Mesendoderm (in vitro differentiated cells): ENCODE data around the gene MYO18B. TPM values are rescaled to one million over a fixed set of nuclear protein-coding genes. Genes with fewer than 3 reads are reported as not detected.

ENCODE experiments used
- DNase-seq: peaks from one replicate; pipeline ENCODE4 v3.0.0; 2013
- H2AK5ac ChIP-seq: 2 replicates; pipeline ENCODE4 v1.6.1; 2013; ENCODE audit warnings: low read length, inconsistent platforms
- H2BK120ac ChIP-seq: 2 replicates; pipeline ENCODE4 v1.6.1; 2013; ENCODE audit warnings: low read depth, mild to moderate bottlenecking, low read length, moderate library complexity, mixed read lengths
- H2BK15ac ChIP-seq: replicated peaks from 2 replicates; pipeline ENCODE4 v1.6.1; 2013; ENCODE audit warnings: low read depth, mild to moderate bottlenecking, moderate library complexity
- H2BK5ac ChIP-seq: 2 replicates; pipeline ENCODE4 v1.6.1; 2013; ENCODE audit warnings: low read length, inconsistent platforms
- H3K18ac ChIP-seq: 2 replicates; pipeline ENCODE4 v1.6.1; 2013; ENCODE audit warnings: mild to moderate bottlenecking, low read length, mixed read lengths
- H3K23ac ChIP-seq: one replicate; pipeline ENCODE4 v1.6.1; 2013; ENCODE audit warnings: low read length
- H3K27ac ChIP-seq: 2 replicates; pipeline ENCODE4 v1.5.1; 2013; ENCODE audit warnings: low read depth, mild to moderate bottlenecking, inconsistent platforms, low read length, moderate library complexity
- H3K27me3 ChIP-seq: 2 replicates; pipeline ENCODE4 v1.6.1; 2013; ENCODE audit warnings: low read length, control low read depth, mild to moderate bottlenecking, inconsistent platforms; ENCODE audit not compliant: insufficient read depth, poor library complexity
- H3K36me3 ChIP-seq: 2 replicates; pipeline ENCODE4 v1.6.1; 2013; ENCODE audit warnings: low read length, inconsistent platforms; ENCODE audit not compliant: control insufficient read depth, insufficient read depth
- H3K4ac ChIP-seq: one replicate; pipeline ENCODE4 v1.6.1; 2013; ENCODE audit warnings: low read depth, mild to moderate bottlenecking, low read length, moderate library complexity
- H3K4me1 ChIP-seq: 2 replicates; pipeline ENCODE4 v1.6.1; 2013; ENCODE audit warnings: low read depth, low read length, inconsistent platforms; ENCODE audit not compliant: control insufficient read depth
- H3K4me2 ChIP-seq: 2 replicates; pipeline ENCODE4 v1.6.1; 2013; ENCODE audit warnings: low read length
- H3K4me3 ChIP-seq: 2 replicates; pipeline ENCODE4 v1.5.1; 2013; ENCODE audit warnings: mild to moderate bottlenecking, low read length
- H3K56ac ChIP-seq: one replicate; pipeline ENCODE4 v1.6.1; 2013; ENCODE audit warnings: low read length
- H3K79me1 ChIP-seq: 2 replicates; pipeline ENCODE4 v1.6.1; 2013; ENCODE audit warnings: low read length, inconsistent platforms
- H3K79me2 ChIP-seq: 2 replicates; pipeline ENCODE4 v1.6.1; 2013; ENCODE audit warnings: mild to moderate bottlenecking, low read length; ENCODE audit not compliant: control insufficient read depth, insufficient read depth
- H3K9ac ChIP-seq: 2 replicates; pipeline ENCODE4 v1.6.1; 2013; ENCODE audit warnings: low read length, inconsistent platforms
- H4K5ac ChIP-seq: one replicate; pipeline ENCODE4 v1.6.1; 2013; ENCODE audit warnings: low read length
- H4K8ac ChIP-seq: one replicate; pipeline ENCODE4 v1.6.1; 2013; ENCODE audit warnings: low read depth, mild to moderate bottlenecking, control low read depth, low read length, moderate library complexity
- WGBS: extraction: QIAGEN DNeasy Blood & Tissue Kit; methylation state at CpG from one replicate; pipeline ENCODE4 v1.1.7; 2013; ENCODE audit warnings: low lambda C conversion rate, missing lambda C conversion rate; ENCODE audit not compliant: insufficient coverage; ENCODE audit errors: extremely low coverage; 5-methylcytosine and 5-hydroxymethylcytosine counted together
- polyA plus RNA-seq, 2 experiments: library from polyadenylated mRNA; stranded (reverse); fragments of 200-250 nt; gene quantifications; one replicate each; pipeline ENCODE4 v1.2.3, GENCODE V29; 2013

The MYO18B gene, protein sequence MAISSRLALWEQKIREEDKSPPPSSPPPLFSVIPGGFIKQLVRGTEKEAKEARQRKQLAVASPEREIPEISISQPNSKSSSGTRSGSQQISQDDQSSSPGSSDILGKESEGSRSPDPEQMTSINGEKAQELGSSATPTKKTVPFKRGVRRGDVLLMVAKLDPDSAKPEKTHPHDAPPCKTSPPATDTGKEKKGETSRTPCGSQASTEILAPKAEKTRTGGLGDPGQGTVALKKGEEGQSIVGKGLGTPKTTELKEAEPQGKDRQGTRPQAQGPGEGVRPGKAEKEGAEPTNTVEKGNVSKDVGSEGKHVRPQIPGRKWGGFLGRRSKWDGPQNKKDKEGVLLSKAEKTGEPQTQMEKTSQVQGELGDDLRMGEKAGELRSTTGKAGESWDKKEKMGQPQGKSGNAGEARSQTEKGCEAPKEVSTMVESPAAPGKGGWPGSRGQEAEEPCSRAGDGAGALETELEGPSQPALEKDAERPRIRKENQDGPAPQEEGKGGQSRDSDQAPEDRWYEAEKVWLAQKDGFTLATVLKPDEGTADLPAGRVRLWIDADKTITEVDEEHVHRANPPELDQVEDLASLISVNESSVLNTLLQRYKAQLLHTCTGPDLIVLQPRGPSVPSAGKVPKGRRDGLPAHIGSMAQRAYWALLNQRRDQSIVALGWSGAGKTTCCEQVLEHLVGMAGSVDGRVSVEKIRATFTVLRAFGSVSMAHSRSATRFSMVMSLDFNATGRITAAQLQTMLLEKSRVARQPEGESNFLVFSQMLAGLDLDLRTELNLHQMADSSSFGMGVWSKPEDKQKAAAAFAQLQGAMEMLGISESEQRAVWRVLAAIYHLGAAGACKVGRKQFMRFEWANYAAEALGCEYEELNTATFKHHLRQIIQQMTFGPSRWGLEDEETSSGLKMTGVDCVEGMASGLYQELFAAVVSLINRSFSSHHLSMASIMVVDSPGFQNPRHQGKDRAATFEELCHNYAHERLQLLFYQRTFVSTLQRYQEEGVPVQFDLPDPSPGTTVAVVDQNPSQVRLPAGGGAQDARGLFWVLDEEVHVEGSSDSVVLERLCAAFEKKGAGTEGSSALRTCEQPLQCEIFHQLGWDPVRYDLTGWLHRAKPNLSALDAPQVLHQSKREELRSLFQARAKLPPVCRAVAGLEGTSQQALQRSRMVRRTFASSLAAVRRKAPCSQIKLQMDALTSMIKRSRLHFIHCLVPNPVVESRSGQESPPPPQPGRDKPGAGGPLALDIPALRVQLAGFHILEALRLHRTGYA (N-terminal part only)
- 0.18 TPM for polyA plus RNA-seq (2013, experiment 1 of 2)
- polyA plus RNA-seq (2013, experiment 2 of 2), result 0.13 TPM

DNA sequence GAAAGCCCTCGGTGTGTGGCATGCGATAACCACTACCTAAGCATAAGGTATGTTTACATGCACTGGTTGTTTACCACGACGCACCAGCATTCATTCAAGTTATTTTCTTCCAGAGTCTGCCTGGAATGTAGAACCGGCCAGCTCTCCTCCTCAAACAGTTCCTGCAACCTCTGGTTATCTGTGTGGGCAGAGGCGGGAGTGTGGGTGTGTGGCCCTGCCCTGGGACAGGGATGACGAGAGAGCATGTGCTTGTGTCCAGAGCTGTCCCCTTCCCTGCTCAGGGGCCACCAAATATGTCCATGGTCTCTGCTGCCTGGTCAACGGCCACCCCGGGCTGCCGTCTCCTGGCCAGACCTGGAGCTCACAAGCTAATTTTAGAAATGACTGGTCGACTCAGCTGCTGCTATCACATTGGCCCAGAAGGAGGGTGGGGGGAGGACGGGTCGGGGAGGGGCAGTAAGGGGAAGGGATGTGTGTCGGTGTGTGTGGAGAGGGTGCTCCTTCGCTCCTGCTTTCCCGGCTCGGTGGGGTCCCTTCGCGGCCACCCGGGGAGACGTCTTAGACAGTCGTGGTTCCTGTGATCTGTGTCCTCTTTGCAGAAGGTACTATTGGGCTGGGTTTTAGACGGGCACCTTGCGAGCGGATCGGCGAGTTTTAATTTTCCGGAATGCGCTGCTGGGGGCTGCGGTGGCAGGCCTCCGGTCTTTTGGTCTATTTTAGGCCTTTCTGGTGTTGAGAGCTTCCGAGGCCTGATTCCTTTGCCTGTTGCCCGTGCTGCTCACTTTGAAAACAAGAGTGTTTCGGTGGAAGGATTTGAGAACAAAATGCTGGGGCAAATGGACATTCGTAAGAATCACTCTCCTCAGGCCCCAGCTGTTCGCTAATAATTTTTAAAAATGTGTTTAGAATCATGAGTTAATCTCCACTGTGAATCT is at the start of gene MYO18B:
MYO18B (plus strand) TSS at position 497 of the 935 bp plus-strand sequence. CDS start 18,905 bp downstream, outside the sequence.
- Histone ChIP-seq H3K4me2 (no peak within 1 kb of the TSS), H3K9ac (no peak within 1 kb of the TSS), H3K4me1 (no peaks in the 10 kb centered on the region), H3K36me3 (no peaks in the 10 kb centered on the region), H4K5ac (no peak within 1 kb of the TSS), H3K27ac (no peak within 1 kb of the TSS), H2BK120ac (no peak within 1 kb of the TSS), H3K56ac (peak within 1 kb of the TSS; percentile 42), H2BK15ac (no peak within 1 kb of the TSS), H3K27me3 (no peaks in the 10 kb centered on the region), H2BK5ac (no peak within 1 kb of the TSS), H4K8ac (no peak within 1 kb of the TSS), H2AK5ac (no peak within 1 kb of the TSS), H3K18ac (no peak within 1 kb of the TSS), H3K79me1 (no peaks in the 10 kb centered on the region), H3K4me3 (no peak within 1 kb of the TSS), H3K23ac (no peak within 1 kb of the TSS), H3K4ac (no peak within 1 kb of the TSS), H3K79me2 (no peaks in the 10 kb centered on the region)
- WGBS, result no CpG with 5 or more reads among the region's 36 CpGs
- peak; percentile 16 for DNase-seq

DNA sequence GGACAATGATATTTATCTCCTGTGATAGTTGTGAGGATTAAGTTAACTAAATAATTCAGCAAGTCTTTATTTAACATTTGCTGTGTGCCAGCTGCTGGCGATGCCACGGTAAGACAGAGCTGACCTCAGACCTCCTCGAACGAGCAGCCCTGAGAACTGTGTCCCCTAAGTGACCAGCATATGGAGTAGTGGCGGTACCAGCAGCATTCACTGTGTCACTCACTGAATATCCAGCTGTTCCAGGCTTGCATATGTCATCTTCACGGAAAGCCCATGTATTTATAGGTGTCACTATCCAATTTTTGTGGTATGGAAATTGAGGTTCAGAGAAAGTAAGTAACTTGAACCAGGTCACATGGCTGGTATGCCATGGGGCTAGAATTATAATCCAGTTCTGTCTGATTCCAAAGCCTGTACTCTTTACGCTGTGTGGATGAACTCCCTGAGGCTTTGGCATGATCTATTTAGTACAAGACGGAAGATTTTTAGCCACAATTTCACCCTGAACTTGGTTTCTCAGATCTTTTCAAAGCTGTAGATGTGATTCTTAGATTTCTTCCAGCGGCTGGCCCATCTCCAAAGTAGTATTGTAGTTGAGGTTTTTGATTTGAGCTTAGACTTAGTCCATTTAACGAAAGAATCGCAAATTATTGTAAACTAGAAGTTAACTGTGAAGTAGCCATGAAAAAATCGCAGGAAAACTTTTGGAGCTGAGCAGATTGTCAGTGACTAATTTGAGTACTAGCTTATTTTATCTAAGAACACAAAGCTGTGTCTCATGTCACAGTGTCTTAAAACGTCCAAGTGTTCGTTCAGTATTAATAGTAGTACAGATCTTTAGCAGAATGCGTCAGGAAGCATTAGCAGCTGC is 49.4 kb upstream of the MYO18B start:
- Histone ChIP-seq H2BK120ac (no peak overlapping the region), H3K4me1 (no peaks in the 10 kb centered on the region), H3K4me2 (no peak overlapping the region), H2BK5ac (no peak overlapping the region), H3K18ac (no peak overlapping the region), H3K9ac (no peak overlapping the region), H2BK15ac (no peak overlapping the region), H3K23ac (no peak overlapping the region), H3K79me1 (no peaks in the 10 kb centered on the region), H2AK5ac (no peak overlapping the region), H3K27ac (no peak overlapping the region), H4K5ac (no peak overlapping the region), H3K36me3 (no peaks in the 10 kb centered on the region), H3K4me3 (no peak overlapping the region), H3K27me3 (no peaks in the 10 kb centered on the region), H4K8ac (no peak overlapping the region), H3K4ac (no peak overlapping the region), H3K79me2 (no peaks in the 10 kb centered on the region), H3K56ac (no peak overlapping the region)
- no CpG with 5 or more reads among the region's 15 CpGs for whole genome bisulfite sequencing
- DNase-seq, result no peak

DNA sequence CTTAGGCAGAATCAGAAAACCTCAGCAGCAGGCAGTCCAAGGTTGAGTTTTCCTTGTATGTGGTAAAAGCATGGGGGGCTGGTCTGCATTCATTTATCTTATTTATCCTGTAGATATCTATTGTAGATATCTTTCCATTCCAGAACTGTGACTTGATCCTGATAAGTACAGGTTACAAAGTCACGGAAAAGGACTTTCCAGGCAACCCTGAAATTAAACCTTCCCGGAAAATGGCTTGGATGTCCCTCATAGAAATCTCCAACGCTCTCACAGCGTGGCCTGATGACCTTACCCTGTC is 48.8 kb upstream of the MYO18B start:
- Histone ChIP-seq H3K79me2 (no peaks in the 10 kb centered on the region), H3K36me3 (no peaks in the 10 kb centered on the region), H4K8ac (no peak overlapping the region), H3K56ac (no peak overlapping the region), H3K9ac (no peak overlapping the region), H3K27ac (no peak overlapping the region), H2AK5ac (no peak overlapping the region), H3K4me3 (no peak overlapping the region), H2BK120ac (no peak overlapping the region), H3K79me1 (no peaks in the 10 kb centered on the region), H3K27me3 (no peaks in the 10 kb centered on the region), H3K18ac (no peak overlapping the region), H3K4ac (no peak overlapping the region), H3K4me2 (no peak overlapping the region), H4K5ac (no peak overlapping the region), H2BK15ac (no peak overlapping the region), H2BK5ac (no peak overlapping the region), H3K4me1 (no peaks in the 10 kb centered on the region), H3K23ac (no peak overlapping the region)
- WGBS, result no CpG with 5 or more reads among the region's 4 CpGs
- DNase-seq, result no peak

DNA sequence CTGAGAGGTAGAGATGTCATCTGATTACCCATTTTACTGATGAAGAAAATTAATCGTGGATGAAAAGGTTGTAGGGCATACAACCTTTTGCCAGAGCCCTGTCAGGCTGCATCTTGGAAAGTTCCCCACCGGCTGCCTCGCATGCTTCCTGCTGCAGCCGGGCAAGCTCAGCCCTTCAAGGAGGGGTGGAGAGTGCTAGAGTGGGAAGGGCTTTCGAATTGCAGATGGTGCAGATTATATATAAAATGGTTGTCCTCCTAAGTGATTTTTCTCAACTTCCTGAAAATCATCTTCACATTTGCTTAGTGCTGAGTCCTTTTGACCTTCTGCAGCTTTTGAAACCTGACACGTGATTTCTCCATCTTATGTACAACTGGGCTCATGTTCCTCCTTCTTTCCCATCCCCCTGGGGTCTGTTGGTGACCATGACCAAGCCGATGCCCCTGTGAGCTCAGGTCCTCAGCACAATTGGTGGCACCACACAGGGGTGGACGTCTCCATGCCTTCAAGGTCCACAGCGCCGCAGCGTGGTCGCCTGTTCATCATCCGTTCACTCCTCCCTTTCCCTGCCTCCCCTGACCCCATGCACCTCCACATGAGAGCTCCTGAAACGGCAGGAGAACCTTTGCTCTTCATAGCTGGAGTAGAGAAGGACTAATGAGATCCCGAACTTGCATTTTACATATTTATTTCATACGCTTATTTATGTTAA is 47.6 kb upstream of the MYO18B start:
- no peaks in the 10 kb centered on the region for H3K79me2 ChIP-seq
- no peak overlapping the region for H4K8ac ChIP-seq
- DNase-seq, result no peak
- H3K18ac ChIP-seq, result no peak overlapping the region
- H3K4me2 ChIP-seq, result no peak overlapping the region
- H4K5ac ChIP-seq, result no peak overlapping the region
- H2BK5ac ChIP-seq, result no peak overlapping the region
- H2BK120ac ChIP-seq, result no peak overlapping the region
- no peak overlapping the region for H2AK5ac ChIP-seq
- H3K27me3 ChIP-seq, result no peaks in the 10 kb centered on the region
- H3K4me3 ChIP-seq, result no peak overlapping the region
- no peak overlapping the region for H3K27ac ChIP-seq
- H3K36me3 ChIP-seq, result no peaks in the 10 kb centered on the region
- no peak overlapping the region for H3K23ac ChIP-seq
- no peaks in the 10 kb centered on the region for H3K4me1 ChIP-seq
- no peaks in the 10 kb centered on the region for H3K79me1 ChIP-seq
- no CpG with 5 or more reads among the region's 16 CpGs for WGBS
- no peak overlapping the region for H2BK15ac ChIP-seq
- H3K4ac ChIP-seq, result no peak overlapping the region
- H3K9ac ChIP-seq, result no peak overlapping the region
- H3K56ac ChIP-seq, result no peak overlapping the region
